GM12873 (cell line): Measurements from ENCODE around the gene MYBPH.

Source experiments
- TF ChIP-seq, protein P1 (sequence below): IDR thresholded peaks from 2 replicates; pipeline ENCODE4 v1.5.1; 2012; ENCODE audit warnings: low read depth, mild to moderate bottlenecking, moderate library complexity, low read length, control low read depth; ENCODE audit not compliant: insufficient read depth; ENCODE audit errors: missing control alignments

Gene MYBPH

DNA sequence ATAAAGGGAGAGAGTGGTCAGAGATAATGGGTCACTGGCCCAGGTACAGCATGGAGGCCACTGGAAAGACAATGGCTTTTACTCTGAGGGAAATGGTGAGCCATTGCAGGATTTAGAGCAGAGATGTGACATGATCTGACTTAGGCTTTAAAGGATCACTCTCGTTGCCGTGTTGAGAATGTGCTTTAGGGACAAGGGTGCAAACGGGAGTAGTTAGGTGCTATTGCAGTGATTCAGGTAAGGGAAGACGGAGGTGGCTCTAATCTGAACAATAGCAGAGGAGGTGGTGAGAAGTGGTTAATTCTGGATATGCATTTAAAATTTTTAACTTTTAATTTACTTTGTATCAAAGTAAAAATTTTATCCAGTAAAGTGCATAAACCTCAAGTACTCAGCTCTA is 38.3 kb downstream of the MYBPH start:
- TF ChIP-seq, protein P1, sequence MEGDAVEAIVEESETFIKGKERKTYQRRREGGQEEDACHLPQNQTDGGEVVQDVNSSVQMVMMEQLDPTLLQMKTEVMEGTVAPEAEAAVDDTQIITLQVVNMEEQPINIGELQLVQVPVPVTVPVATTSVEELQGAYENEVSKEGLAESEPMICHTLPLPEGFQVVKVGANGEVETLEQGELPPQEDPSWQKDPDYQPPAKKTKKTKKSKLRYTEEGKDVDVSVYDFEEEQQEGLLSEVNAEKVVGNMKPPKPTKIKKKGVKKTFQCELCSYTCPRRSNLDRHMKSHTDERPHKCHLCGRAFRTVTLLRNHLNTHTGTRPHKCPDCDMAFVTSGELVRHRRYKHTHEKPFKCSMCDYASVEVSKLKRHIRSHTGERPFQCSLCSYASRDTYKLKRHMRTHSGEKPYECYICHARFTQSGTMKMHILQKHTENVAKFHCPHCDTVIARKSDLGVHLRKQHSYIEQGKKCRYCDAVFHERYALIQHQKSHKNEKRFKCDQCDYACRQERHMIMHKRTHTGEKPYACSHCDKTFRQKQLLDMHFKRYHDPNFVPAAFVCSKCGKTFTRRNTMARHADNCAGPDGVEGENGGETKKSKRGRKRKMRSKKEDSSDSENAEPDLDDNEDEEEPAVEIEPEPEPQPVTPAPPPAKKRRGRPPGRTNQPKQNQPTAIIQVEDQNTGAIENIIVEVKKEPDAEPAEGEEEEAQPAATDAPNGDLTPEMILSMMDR, result no peak

- TF ChIP-seq, protein P1, result peak; percentile 25
Measured at GRCh38 chr1:203136409-203137042, 39.1 kb downstream of the MYBPH start.

DNA sequence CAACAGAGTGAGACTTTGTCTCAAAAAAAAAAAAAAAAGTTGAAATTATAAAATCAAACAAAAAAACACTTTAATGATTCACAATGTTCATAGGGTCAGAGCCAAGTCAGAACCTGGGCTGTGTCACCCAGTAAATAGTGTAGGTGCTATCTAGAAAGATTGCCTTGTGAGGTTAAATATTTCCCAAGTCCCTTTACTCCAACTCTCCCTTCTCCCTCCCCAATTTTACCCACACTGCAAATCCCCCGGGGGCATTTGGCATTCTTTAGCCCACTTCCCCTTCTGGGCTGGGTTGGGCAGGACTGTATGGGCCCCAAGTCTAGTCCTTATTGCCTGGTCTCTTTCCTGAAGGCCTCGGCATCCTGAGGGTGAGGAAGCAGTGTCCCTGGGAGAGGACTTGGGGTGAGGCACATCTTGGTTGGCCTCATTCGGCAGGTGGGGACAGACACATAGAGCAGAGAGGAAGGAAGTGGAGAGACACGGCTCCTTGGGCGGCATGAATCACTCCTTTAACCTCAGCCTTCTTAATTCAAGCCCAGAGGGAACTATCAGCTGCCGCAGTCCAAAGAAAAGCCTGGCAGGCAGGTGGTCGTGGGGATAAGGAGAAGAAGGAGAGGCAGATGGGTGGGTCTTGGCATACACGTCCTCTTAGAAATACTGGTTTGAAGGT is 39.9 kb downstream of the MYBPH start:
- TF ChIP-seq, protein P1, result no peak

DNA sequence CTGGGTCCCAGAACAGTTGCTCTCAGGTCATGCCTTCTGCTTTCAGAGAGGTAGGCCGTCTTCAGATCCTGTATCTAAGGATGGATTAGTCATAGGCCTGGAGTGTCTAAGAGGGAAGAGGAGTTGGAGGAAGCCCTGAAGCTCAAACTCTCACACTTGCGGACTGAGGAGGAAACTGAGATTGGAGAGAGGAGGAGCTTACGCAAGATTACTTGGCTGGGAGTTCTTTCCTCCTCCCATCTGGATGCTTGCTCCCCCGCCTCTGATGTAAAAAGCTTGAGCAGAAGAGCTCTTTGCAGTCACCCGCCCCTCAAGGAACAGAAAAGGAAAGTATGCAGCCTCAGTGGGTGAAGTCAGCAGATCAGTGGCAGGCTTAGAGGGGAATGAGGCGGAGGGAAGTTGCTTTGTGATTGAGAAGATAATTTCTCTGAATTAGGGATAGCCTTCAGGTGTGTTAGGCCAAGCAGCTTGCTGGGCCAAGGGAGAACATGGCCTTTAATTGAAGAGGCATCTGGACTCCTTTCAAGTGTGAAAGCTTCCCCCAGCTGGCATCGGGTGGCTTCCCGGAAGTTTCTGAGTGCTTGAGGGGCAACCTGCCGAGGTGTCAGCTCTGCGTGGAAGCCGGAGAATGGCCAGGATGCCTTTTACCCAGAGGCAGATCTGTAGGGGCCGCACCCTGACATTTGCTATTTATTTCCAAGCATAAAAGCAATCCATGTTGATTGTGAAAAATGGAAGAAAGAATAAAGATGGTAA is 41.5 kb downstream of the MYBPH start:
- TF ChIP-seq, protein P1, result no peak

DNA sequence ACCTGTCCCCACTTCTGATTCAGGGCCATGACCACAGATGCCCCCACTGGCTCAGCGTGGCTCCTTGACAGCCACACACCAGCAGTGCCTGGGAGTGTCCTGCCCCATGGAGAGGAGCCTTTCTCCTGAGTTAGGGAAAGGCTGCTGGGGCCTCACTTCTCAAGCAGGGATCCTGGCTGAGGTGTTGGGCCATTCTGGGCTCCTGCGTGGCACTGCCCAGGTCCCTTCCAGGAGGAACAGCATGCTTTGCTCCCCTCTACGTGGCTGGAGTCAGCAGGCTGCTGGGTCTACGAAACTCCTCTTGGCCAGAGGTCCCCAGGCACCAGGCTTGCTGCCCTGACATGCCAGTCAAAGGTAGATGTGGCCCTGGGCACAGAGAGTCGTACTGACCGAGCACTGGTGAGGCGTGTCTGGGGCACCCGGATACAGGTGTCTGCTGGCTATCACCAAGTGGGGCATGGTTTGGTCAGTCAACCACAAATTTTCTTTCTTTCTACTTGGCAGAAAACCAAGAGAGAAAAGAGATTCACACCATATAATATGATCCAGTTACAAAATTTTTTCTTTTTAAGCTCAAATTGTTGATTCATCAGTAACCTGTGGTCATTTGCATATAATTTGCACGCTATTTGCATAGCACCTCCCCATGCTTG is 44.0 kb downstream of the MYBPH start:
- TF ChIP-seq, protein P1, result no peak

DNA sequence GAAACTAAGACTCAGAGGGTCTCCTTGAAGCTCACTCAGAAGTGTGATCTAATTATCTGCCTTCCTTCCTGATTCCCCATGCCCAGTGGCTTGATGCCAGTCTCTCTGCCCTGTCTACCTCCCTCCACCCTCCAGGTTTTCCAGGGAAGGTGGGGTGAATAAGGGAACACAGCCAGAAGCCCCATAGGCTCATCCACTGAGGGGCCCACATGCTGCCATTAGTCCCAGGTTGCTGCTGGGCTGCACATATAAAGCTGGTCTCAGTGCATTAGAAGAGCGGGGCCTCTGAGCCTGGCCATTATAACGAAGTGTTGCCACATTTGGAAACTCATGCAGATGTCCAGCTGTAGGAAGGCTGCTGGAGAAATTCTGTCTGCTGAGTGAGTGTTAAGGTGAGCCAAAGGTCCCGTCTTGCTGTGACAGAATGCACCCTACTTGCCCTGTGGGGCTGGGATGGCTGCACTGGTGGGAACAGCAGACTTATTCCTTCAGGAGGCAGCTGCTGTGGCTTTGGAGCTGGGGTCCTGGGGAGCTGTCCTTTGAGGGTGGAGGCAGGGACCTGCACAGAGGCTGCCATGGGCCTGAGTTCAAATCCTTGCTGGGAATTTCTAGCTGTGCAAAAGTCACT is 45.2 kb downstream of the MYBPH start:
- TF ChIP-seq, protein P1, result no peak
